Erythroblast (primary cell): Measurements from ENCODE around the gene GALNT9.

Experiments
- GATA1 ChIP-seq: IDR thresholded peaks from 2 replicates; pipeline ENCODE4 v1.6.1; 2011; ENCODE audit warnings: low read depth, mild to moderate bottlenecking, control low read depth, low read length, moderate library complexity
- POLR2A ChIP-seq: IDR thresholded peaks from 2 replicates; pipeline ENCODE4 v1.6.1; 2011; ENCODE audit warnings: mild to moderate bottlenecking, low read length

DNA sequence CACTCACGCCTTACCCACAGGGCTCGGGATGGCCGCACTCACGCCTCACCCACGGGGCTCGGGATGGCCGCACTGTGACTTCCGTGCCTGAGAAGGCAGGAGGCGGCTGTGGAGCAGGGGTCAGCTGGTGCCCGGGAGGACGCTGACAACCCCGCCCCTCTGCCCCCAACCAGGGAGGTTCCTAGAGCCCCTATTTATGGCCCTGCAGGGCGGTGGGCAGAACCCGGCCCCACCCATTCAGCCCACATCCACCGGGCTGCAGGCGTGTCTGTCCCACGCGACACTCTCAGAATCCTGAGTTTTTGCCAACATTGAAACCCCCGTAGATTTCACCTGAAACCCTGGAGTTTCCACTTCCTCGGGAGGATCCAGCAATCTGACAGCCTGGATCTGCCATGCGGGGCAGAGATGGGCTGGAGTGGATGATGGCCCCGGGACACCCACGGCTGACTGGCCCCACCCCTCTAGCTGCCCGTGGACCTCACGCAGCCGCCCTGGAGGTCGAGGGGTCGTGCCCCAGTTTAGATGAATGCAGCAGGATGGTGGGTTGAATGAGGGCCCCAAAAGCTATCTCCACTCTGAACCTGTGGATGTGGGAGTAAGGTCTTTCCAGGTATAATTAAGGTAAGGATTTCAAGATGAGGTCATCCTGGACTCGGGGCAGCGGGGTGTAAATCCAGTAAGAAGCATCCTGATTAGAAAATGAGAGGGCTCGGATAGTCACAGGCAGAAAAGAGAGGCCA is 20.4 kb downstream of the GALNT9 start:
- no peak for TF ChIP-seq POLR2A
- no peak for TF ChIP-seq GATA1
